Activated B cell treated with CpG ODN at 0.5 μM for 24 hours (primary cell): ENCODE measurements around the gene PIAS3. TPM values are rescaled to one million over a fixed set of nuclear protein-coding genes. Genes with fewer than 3 reads are reported as not detected.
A peak's percentile ranks its signal among the peaks of the same experiment; 100 is the strongest.
"Not testable (repeated sequence)": the region's sequence is repeated elsewhere in the genome, so short reads cannot be mapped to it uniquely, and the experiment has no call there.

Source experiments
- ATAC-seq: fragments of 200-7000 bp; cut with Tn5 transposase; one replicate; pipeline ENCODE4 v1.10.0; 2021; ENCODE audit warnings: low read depth, mild to moderate bottlenecking, moderate library complexity
- CTCF ChIA-PET: fragments of 350-600 bp; sonication (Branson Sonifier 250); formaldehyde crosslinking; loops from one replicate; lab custom pipeline; 2021; ENCODE audit warnings: antibody characterized with exemption; lab: Charles Lee
- POLR2A ChIA-PET: fragments of 350-600 bp; sonication (Branson Sonifier 250); formaldehyde crosslinking; loops from one replicate; lab custom pipeline; 2021; ENCODE audit warnings: antibody characterized with exemption; lab: Charles Lee
- DNase-seq: peaks from one replicate; pipeline ENCODE4 v3.0.0; 2022
- H3K27ac Mint-ChIP-seq: one replicate; pipeline ENCODE4 v1.8.0; 2020; ENCODE audit warnings: mixed read lengths
- H3K27me3 Mint-ChIP-seq: one replicate; pipeline ENCODE4 v1.8.0; 2021; ENCODE audit warnings: mixed read lengths
- H3K36me3 Mint-ChIP-seq: one replicate; pipeline ENCODE4 v1.8.0; 2021; ENCODE audit warnings: low read depth, mixed read lengths
- H3K4me1 Mint-ChIP-seq: one replicate; pipeline ENCODE4 v1.8.0; 2021; ENCODE audit warnings: mixed read lengths
- H3K4me3 Mint-ChIP-seq: one replicate; pipeline ENCODE4 v1.8.0; 2020; ENCODE audit warnings: mild to moderate bottlenecking, mixed read lengths
- H3K9me3 Mint-ChIP-seq: one replicate; pipeline ENCODE4 v1.8.0; 2020; ENCODE audit warnings: mixed read lengths
- CTCF ChIP-seq: fragments of 200-600 bp; IDR thresholded peaks from one replicate; pipeline ENCODE4 v1.8.0; 2022; ENCODE audit warnings: antibody characterized with exemption, mild to moderate bottlenecking
- intact Hi-C: fragments of 100-400 bp; cut with micrococcal nuclease; formaldehyde crosslinking; loops from one replicate; pipeline ENCODE4 v1.15.1; 2024
- total RNA-seq: library from RNA; stranded (reverse); gene quantifications from 2 replicates; pipeline ENCODE4 v1.2.3, GENCODE V29; 2022

Gene PIAS3
- total RNA-seq, 1 donor from 2014 or later = 30.9 TPM

DNA sequence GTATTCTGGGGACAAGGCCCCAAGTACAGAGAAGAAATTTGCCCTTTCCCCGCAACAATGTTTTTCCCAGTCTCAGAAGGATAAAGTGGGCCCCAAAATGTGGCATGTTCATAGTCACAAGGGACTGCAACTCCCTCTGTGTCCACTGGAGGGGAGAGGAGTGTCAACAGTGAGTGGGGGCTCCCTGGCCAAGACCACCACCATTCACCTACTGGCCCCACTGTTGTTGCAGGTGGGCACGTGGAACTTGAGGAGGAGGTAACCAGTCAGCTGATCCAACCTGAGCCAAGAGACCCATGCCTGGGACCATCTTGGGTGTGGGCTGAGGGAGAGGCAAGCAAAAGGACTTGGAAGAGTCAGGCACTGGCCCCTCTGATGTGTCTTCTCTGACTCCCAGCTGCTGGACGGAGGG, 12.7 kb downstream of the PIAS3 start:
- Mint-ChIP-seq H3K27me3 (no peaks in the 10 kb centered on the region), H3K36me3 (peaks cover 36% of the 10 kb centered on the region), H3K27ac (no peak overlapping the region), H3K9me3 (no peaks in the 10 kb centered on the region), H3K4me1 (peaks cover 8% of the 10 kb centered on the region), H3K4me3 (no peak overlapping the region)
- ChIA-PET CTCF (interaction anchor here (0.7 to 5.4 kb wide), 15 partner anchors 9 to 186 kb away, joined by 3 to 98 read pairs (median 10); partner anchors contain the start of genes ITGA10, PEX11B, PIAS3 and RBM8A), POLR2A (interaction anchor here (0.9 to 5.4 kb wide), 14 partner anchors 12 to 565 kb away, joined by 3 to 151 read pairs (median 10); partner anchors contain the start of genes ANKRD34A, ANKRD35, LIX1L and PEX11B)
- DNase-seq = no peak
- no peak for ATAC-seq
- intact Hi-C loops = no loop called here
- TF ChIP-seq CTCF = no peak

- Mint-ChIP-seq H3K4me3 (no peak within 1 kb of the TSS), H3K27me3 (no peaks in the 10 kb centered on the region), H3K36me3 (peaks cover 36% of the 10 kb centered on the region), H3K4me1 (peaks cover 8% of the 10 kb centered on the region), H3K9me3 (no peaks in the 10 kb centered on the region), H3K27ac (no peak within 1 kb of the TSS)
- ChIA-PET CTCF (interaction anchor here (0.7 to 5.4 kb wide), 28 partner anchors 9 to 191 kb away, joined by 3 to 98 read pairs (median 6); partner anchors contain the start of genes ANKRD35, ITGA10, LIX1L and PEX11B), POLR2A (interaction anchor here (0.5 to 5.4 kb wide), 28 partner anchors 9 to 565 kb away, joined by 3 to 151 read pairs (median 6); partner anchors contain the start of genes ANKRD34A, ANKRD35, LIX1L and PEX11B)
- intact Hi-C loops = loop anchor here (1.0 kb wide), 3 partner anchors 14 to 168 kb away; partner anchors contain the start of genes ITGA10 and PIAS3
- peak; percentile 71 for DNase-seq
- ATAC-seq = peak; percentile 69
- peak; percentile 64 for TF ChIP-seq CTCF
Observed at GRCh38 chr1:145845514-145846161, 13.2 kb downstream of the PIAS3 start, which contains the start of gene NUDT17. NUDT17 (plus strand) TSS chr1:145845630; CDS start chr1:145845641, 11 bp downstream.

DNA sequence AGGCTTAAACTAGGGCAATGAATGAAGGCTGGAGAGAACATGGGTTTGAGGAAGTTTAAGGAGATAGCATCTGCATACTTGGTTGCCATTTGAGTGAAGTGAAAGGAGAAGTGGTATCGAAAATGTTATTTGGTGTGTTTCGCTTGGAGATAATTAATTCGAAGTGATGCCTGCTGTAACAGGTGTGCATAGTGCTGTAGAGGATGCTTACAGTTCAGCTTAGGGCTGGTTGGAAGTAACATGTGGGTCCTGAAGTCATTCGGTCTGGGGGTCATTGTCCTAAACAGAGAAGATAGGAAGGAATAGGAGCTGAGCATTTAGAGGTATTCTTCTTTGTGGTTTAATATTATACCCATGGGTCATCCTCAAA, 13.8 kb downstream of the PIAS3 start:
- H3K27ac Mint-ChIP-seq = no peak overlapping the region
- TF ChIP-seq CTCF = no peak
- ChIA-PET POLR2A (interaction anchor here (0.5 to 5.4 kb wide), 28 partner anchors 9 to 564 kb away, joined by 3 to 151 read pairs (median 6); partner anchors contain the start of genes ANKRD34A, ANKRD35, LIX1L and PEX11B), CTCF (interaction anchor here (0.6 to 5.4 kb wide), 30 partner anchors 10 to 192 kb away, joined by 3 to 98 read pairs (median 5); partner anchors contain the start of genes ANKRD35, ITGA10, LIX1L and PEX11B)
- H3K36me3 Mint-ChIP-seq = peaks cover 36% of the 10 kb centered on the region
- H3K27me3 Mint-ChIP-seq = no peaks in the 10 kb centered on the region
- intact Hi-C loops = loop anchor here (1.0 kb wide), 3 partner anchors 14 to 168 kb away; partner anchors contain the start of genes ITGA10 and PIAS3
- DNase-seq (no peak), ATAC-seq (peak; percentile 86)
- H3K9me3 Mint-ChIP-seq = no peaks in the 10 kb centered on the region
- no peak overlapping the region for H3K4me3 Mint-ChIP-seq
- H3K4me1 Mint-ChIP-seq = peaks cover 8% of the 10 kb centered on the region

DNA sequence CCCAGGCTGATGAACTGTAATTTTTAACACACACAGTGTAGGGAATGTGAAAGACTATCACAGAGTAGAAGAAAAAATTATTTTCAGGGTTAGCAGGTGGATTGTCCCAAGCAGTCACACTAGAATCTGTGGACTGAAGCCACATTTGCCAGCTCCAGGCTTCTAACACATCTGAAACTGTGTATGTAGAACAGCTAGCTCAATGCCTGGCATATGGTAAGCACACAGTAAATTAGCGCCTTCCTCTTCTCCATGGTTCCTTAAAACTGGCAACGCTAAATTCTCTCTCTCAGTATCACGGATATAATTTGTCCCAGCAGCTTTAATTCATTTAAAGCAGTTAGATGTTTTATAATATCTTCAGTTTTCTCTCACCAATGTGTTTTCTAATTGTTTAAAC, 15.8 kb downstream of the PIAS3 start:
- H3K4me3 Mint-ChIP-seq = no peak overlapping the region
- no peaks in the 10 kb centered on the region for H3K27me3 Mint-ChIP-seq
- POLR2A ChIA-PET = no interaction called here
- no peak overlapping the region for H3K27ac Mint-ChIP-seq
- intact Hi-C loops = loop anchor here (2.0 kb wide), 1 partner anchor 18 kb away; the partner anchor contains the start of genes POLR3C and RNF115
- no peak for DNase-seq
- no peak for ATAC-seq
- no peak for TF ChIP-seq CTCF
- H3K4me1 Mint-ChIP-seq = peaks cover 8% of the 10 kb centered on the region
- CTCF ChIA-PET = interaction anchor here (1.2 to 5.4 kb wide), 2 partner anchors 16 to 48 kb away, joined by 3 to 98 read pairs; partner anchors contain the start of gene PIAS3
- H3K9me3 Mint-ChIP-seq = no peaks in the 10 kb centered on the region
- H3K36me3 Mint-ChIP-seq = peaks cover 46% of the 10 kb centered on the region

GRCh38 chr1:145837656-145838055, 21.2 kb downstream of the PIAS3 start:
- POLR2A ChIA-PET = no interaction called here
- H3K9me3 Mint-ChIP-seq = no peaks in the 10 kb centered on the region
- H3K27me3 Mint-ChIP-seq = no peaks in the 10 kb centered on the region

GRCh38 chr1:145830810-145831209, 28.1 kb downstream of the PIAS3 start:
- intact Hi-C loops, ATAC-seq, DNase-seq, H3K27ac Mint-ChIP-seq, H3K4me1 Mint-ChIP-seq, H3K9me3 Mint-ChIP-seq, POLR2A ChIA-PET, H3K27me3 Mint-ChIP-seq, H3K4me3 Mint-ChIP-seq: not testable (repeated sequence)
- H3K36me3 Mint-ChIP-seq = peaks cover 84% of the 10 kb centered on the region
- CTCF ChIA-PET = interaction anchor here (1.2 kb wide), 1 partner anchor 14 kb away, joined by 3 read pairs; no protein-coding TSS in a partner anchor

More at GRCh38 chr1:145837656-145838055, 21.2 kb downstream of the PIAS3 start:
- intact Hi-C loops = no loop called here
- no peaks in the 10 kb centered on the region for H3K4me1 Mint-ChIP-seq
- no peak for TF ChIP-seq CTCF
- CTCF ChIA-PET = no interaction called here
- DNase-seq (no peak), ATAC-seq (no peak)
- H3K36me3 Mint-ChIP-seq = peaks cover 87% of the 10 kb centered on the region
- no peak overlapping the region for H3K27ac Mint-ChIP-seq
- H3K4me3 Mint-ChIP-seq = no peak overlapping the region
